SK-N-SH treated with all-trans-retinoic acid at 6 μM for 48 hours (cell line): ENCODE data around the gene DIAPH1.

ENCODE experiments used
- ATAC-seq: fragments of 200-7000 bp; cut with Tn5 transposase; 3 replicates; pipeline ENCODE4 v1.9.1; 2020; ENCODE audit warnings: mild to moderate bottlenecking, moderate library complexity
- ARNTL ChIP-seq: fragments of 450-650 bp; formaldehyde crosslinking; IDR thresholded peaks from 2 replicates; pipeline ENCODE4 v1.5.0; 2020; ENCODE audit warnings: low read depth, mild to moderate bottlenecking, moderate library complexity, borderline replicate concordance
- BACH2 ChIP-seq: fragments of 250-450 bp; sonication (Bioruptor Pico); IDR thresholded peaks from 2 replicates; pipeline ENCODE4 v1.9.0; 2021; ENCODE audit warnings: mild to moderate bottlenecking, borderline replicate concordance
- CREB5 ChIP-seq: fragments of 250-450 bp; sonication (Bioruptor Pico); IDR thresholded peaks from 2 replicates; pipeline ENCODE4 v1.5.1; 2020; ENCODE audit warnings: low read depth, mild to moderate bottlenecking, moderate library complexity
- CSDC2 ChIP-seq: fragments of 250-450 bp; sonication (Bioruptor Pico); IDR thresholded peaks from 2 replicates; pipeline ENCODE4 v1.5.0; 2020; ENCODE audit warnings: mild to moderate bottlenecking, moderate library complexity
- GLIS3 ChIP-seq: fragments of 250-450 bp; sonication (Bioruptor Pico); IDR thresholded peaks from 2 replicates; pipeline ENCODE4 v1.5.0; 2020; ENCODE audit warnings: mild to moderate bottlenecking, moderate library complexity
- ISL1 ChIP-seq: fragments of 250-450 bp; sonication (Bioruptor Pico); IDR thresholded peaks from 2 replicates; pipeline ENCODE4 v2.1.2; 2022; ENCODE audit warnings: mild to moderate bottlenecking, moderate library complexity
- OSR1 ChIP-seq: fragments of 250-450 bp; sonication (Bioruptor Pico); IDR thresholded peaks from 2 replicates; pipeline ENCODE4 v1.8.0; 2022; ENCODE audit warnings: moderate library complexity, mild to moderate bottlenecking, inconsistent platforms
- PATZ1 ChIP-seq: fragments of 250-450 bp; sonication (Bioruptor Pico); IDR thresholded peaks from 2 replicates; pipeline ENCODE4 v1.8.0; 2020; ENCODE audit warnings: mild to moderate bottlenecking, moderate library complexity, borderline replicate concordance
- POU6F1 ChIP-seq: fragments of 250-450 bp; sonication (Bioruptor Pico); IDR thresholded peaks from 2 replicates; pipeline ENCODE4 v1.8.0; 2021; ENCODE audit warnings: low read depth, mild to moderate bottlenecking, moderate library complexity, borderline replicate concordance
- PPARA ChIP-seq: fragments of 250-450 bp; sonication (Bioruptor Pico); IDR thresholded peaks from 2 replicates; pipeline ENCODE4 v1.5.0; 2020; ENCODE audit warnings: mild to moderate bottlenecking, borderline replicate concordance
- RARB ChIP-seq: fragments of 250-450 bp; sonication (Bioruptor Pico); IDR thresholded peaks from 2 replicates; pipeline ENCODE4 v1.8.0; 2021; ENCODE audit warnings: mild to moderate bottlenecking, moderate library complexity
- SNAI2 ChIP-seq: fragments of 250-450 bp; sonication (Bioruptor Pico); IDR thresholded peaks from 2 replicates; pipeline ENCODE4 v1.5.0; 2020; ENCODE audit warnings: mild to moderate bottlenecking, moderate library complexity
- TCF4 ChIP-seq: fragments of 250-450 bp; sonication (Bioruptor Pico); IDR thresholded peaks from 2 replicates; pipeline ENCODE4 v1.8.0; 2021; ENCODE audit warnings: mild to moderate bottlenecking, moderate library complexity, borderline replicate concordance
- TOX ChIP-seq: fragments of 250-450 bp; sonication (Bioruptor Pico); IDR thresholded peaks from 2 replicates; pipeline ENCODE4 v1.8.0; 2021; ENCODE audit warnings: mild to moderate bottlenecking, moderate library complexity, borderline replicate concordance
- TSHZ2 ChIP-seq: fragments of 250-450 bp; sonication (Bioruptor Pico); IDR thresholded peaks from 2 replicates; pipeline ENCODE4 v1.5.0; 2020; ENCODE audit warnings: mild to moderate bottlenecking, moderate library complexity
- ZC3H10 ChIP-seq: fragments of 250-450 bp; sonication (Bioruptor Pico); IDR thresholded peaks from 2 replicates; pipeline ENCODE4 v1.5.1; 2021; ENCODE audit warnings: mild to moderate bottlenecking, moderate library complexity
- ZFP3 ChIP-seq: fragments of 250-450 bp; sonication (Bioruptor Pico); IDR thresholded peaks from 2 replicates; pipeline ENCODE4 v1.5.0; 2020; ENCODE audit warnings: mild to moderate bottlenecking, moderate library complexity
- ZFP30 ChIP-seq: fragments of 450-650 bp; formaldehyde crosslinking; IDR thresholded peaks from 2 replicates; pipeline ENCODE4 v1.5.0; 2022; ENCODE audit warnings: mild to moderate bottlenecking, moderate library complexity
- ZNF565 ChIP-seq: fragments of 450-650 bp; formaldehyde crosslinking; conservative IDR thresholded peaks from 2 replicates; pipeline ENCODE4 v1.5.0; 2020; ENCODE audit warnings: low read depth, mild to moderate bottlenecking, moderate library complexity
- ZNF70 ChIP-seq: fragments of 450-650 bp; formaldehyde crosslinking; IDR thresholded peaks from 2 replicates; pipeline ENCODE4 v1.5.0; 2020; ENCODE audit warnings: mild to moderate bottlenecking, moderate library complexity
- ZNF8 ChIP-seq: fragments of 450-650 bp; formaldehyde crosslinking; IDR thresholded peaks from 2 replicates; pipeline ENCODE4 v1.5.0; 2020; ENCODE audit warnings: mild to moderate bottlenecking, moderate library complexity

Gene DIAPH1

GRCh38 chr5:141484641-141485311 is 134.0 kb downstream of the DIAPH1 start, which contains the start of gene PCDHGC4:
TSS of gene PCDHGC4 (plus strand) at chr5:141485030. CDS start at chr5:141485174, 144 bp downstream.
- TF ChIP-seq TOX: no peak
- TF ChIP-seq CREB5 (CRISPR knock-in tag): no peak
- TF ChIP-seq ZNF565: no peak
- TF ChIP-seq CSDC2 (CRISPR knock-in tag): no peak
- no peak for TF ChIP-seq PATZ1 (CRISPR knock-in tag)
- TF ChIP-seq TCF4 (CRISPR knock-in tag): no peak
- no peak for TF ChIP-seq RARB (CRISPR knock-in tag)
- TF ChIP-seq SNAI2 (CRISPR knock-in tag): no peak
- TF ChIP-seq GLIS3 (CRISPR knock-in tag): no peak
- TF ChIP-seq POU6F1 (CRISPR knock-in tag): no peak
- TF ChIP-seq ARNTL (CRISPR knock-in tag): no peak
- no peak for TF ChIP-seq PPARA
- TF ChIP-seq, all 23 proteins: peak for 0
- peak; percentile 23; the same call in 1 of the 3 replicates for ATAC-seq

GRCh38 chr5:141484310-141484640 is 134.5 kb downstream of the DIAPH1 start:
- no peak for ATAC-seq
- TF ChIP-seq ZNF8 (no peak), ZC3H10 (CRISPR knock-in tag) (no peak), CSDC2 (CRISPR knock-in tag) (no peak), ZNF565 (no peak), ISL1 (CRISPR knock-in tag) (no peak), GLIS3 (CRISPR knock-in tag) (no peak), TCF4 (CRISPR knock-in tag) (no peak), ZFP30 (no peak), ZFP3 (CRISPR knock-in tag) (no peak), ARNTL (CRISPR knock-in tag) (no peak), ZNF70 (CRISPR knock-in tag) (no peak), TSHZ2 (CRISPR knock-in tag) (no peak)
- TF ChIP-seq, all 23 proteins: peak for 0

GRCh38 chr5:141483902-141484301 is 134.9 kb downstream of the DIAPH1 start:
- ATAC-seq: no peak
- TF ChIP-seq ISL1 (CRISPR knock-in tag): no peak
- TF ChIP-seq CSDC2 (CRISPR knock-in tag): no peak
- TF ChIP-seq GLIS3 (CRISPR knock-in tag): no peak
- TF ChIP-seq PATZ1 (CRISPR knock-in tag): no peak
- no peak for TF ChIP-seq ZFP3 (CRISPR knock-in tag)
- no peak for TF ChIP-seq TOX
- TF ChIP-seq OSR1 (CRISPR knock-in tag): no peak
- TF ChIP-seq POU6F1 (CRISPR knock-in tag): no peak
- no peak for TF ChIP-seq TCF4 (CRISPR knock-in tag)
- no peak for TF ChIP-seq SNAI2 (CRISPR knock-in tag)
- TF ChIP-seq ZNF565: no peak
- no peak for TF ChIP-seq BACH2
- no peak for TF ChIP-seq TSHZ2 (CRISPR knock-in tag)
